Left kidney (tissue), 2 donors: ENCODE data around the gene MTREX. TPM values are rescaled to one million over a fixed set of nuclear protein-coding genes. Genes with fewer than 3 reads are reported as not detected.
A peak's percentile ranks its signal among the peaks of the same experiment; 100 is the strongest.

Experiments
- DNase-seq: peaks from one replicate; pipeline ENCODE4 v3.0.0-alpha.2; 2013
- polyA plus RNA-seq: library from polyadenylated mRNA; unstranded; fragments of 120-200 nt; gene quantifications from one replicate; pipeline ENCODE4 v1.2.1, GENCODE V29; 2013; ENCODE audit not compliant: insufficient read length

Gene MTREX
- polyA plus RNA-seq, 1 donor, result 110 TPM

DNA sequence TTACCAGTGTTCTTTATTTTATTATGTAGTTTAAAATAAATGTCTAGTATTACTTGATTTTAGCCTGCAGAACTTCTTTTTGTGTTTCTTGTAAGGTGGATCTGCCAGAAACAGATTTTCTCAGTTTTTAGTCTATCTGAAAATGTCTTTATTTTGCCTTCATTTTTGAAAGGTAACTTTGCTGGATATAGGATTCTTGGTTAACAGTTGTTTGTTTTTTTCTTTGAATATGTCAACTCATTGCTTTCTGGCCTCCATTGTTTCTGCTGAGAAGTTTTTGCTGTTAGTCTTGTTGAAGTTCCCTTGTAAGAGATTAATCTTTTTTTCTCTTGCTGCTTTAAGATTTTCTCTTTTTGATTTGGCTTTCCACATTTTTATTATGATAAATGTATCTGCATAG, 75.5 kb downstream of the MTREX start:
- DNase-seq, result no peak

DNA sequence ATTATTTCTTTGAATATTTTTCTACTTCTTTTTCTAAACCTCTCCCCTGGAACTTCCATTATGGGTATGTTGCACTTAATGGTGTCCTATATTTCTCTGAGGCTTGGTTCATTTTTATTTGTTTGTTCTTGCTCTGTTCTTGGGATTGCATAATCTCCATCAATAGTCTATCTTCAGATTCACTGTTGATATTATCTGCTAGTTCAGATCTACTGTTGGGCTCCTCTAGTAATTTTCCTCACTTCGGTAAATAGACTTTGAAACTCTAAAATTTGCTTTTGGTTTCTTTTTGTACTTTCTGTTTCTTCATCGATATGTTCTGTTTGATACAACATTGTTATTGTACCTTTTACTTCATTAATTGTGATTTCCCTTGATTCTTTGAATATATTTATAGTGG, 76.3 kb downstream of the MTREX start:
- DNase-seq, result no peak

DNA sequence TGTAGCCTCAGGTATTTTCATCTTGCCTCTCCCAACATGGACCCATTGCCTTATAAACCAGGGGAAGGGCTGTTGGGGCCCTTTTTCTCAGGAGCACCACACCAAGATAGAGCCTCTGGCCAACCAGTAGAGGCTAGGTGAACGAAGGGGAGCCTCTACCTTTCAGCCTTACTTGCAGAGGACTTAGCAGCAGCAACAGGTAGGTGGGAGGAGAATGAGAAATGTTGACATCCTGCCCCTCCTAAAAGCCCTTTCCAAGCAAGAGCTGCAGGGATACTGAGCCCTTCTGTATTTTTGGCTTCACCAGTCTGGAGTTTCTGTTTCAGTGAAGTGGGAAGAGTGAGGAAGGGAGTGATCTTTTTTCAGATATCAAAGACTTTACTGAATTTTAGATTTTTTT, 77.4 kb downstream of the MTREX start:
- no peak for DNase-seq

DNA sequence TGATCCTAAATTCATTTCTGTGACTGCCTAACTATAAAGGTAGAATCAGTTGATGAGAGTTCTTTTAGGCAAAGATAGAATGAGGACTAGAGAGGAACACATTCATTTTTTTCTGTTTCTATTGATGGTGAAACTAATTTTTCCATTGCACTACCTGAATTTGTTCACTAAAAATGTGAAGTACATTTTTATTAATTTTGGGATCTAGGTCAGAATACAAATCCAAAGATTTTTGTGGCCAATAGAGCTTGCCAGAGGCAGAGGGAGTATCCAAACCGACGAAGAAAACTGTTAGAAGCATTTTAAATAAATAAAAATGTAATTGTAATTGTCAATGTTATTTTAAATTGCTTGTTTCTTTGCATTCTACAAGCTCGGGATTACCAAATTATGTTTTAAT, 78.1 kb downstream of the MTREX start:
- DNase-seq, result no peak

DNA sequence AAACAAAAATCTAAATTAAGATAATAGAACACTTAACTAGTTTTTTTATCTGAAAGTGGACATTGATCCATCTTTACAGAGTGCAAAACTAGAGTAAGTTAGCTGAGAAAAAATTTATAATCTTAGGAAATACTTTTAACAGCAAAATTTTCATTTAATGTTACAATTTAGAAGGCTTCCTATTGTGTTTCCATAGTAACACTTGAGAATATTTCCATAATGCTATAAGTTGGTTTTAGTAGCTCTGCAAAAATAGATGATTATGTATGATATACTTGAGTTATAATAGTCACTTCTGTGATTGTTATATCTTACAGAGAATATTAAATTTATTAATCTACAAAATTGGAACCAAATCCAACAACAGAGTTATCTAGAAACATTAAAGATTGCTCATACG, 78.6 kb downstream of the MTREX start:
- no peak for DNase-seq

DNA sequence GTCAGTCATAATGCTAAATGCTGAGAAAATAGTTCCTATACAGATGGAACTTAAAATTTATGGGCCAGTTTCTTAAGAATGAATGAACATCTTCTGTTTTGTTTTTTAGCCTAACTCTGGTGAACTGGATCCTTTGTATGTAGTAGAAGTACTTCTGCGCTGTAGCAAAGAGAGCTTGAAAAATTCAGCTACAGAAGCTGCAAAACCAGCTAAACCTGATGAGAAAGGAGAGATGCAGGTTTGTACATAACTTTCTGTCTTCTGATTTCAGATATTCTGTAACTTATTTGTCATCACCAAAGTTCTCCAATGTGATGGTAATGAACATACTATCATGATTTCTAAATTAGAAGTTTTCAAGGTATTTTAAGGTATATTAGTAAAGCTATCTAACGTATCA, 80.1 kb downstream of the MTREX start:
- peak; percentile 11 for DNase-seq

DNA sequence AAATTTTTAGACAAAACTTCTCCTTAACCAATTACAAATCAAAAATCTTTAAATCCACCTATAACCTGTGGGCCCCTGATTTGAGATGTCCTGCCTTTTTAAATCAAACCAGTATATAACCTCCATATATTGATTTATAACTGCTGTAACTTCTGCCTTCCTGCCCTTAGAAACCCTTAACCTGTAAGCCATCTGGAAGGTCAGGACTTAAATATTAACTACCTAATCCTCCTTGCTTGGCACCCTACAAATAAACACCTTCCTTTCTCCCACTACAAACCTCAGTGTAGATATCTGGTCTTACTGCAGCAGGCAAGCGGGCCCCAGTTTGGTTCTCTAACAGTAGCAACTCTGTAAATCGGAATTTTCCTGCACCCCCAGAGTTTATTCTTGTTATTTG, 83.9 kb downstream of the MTREX start:
- DNase-seq, result no peak

DNA sequence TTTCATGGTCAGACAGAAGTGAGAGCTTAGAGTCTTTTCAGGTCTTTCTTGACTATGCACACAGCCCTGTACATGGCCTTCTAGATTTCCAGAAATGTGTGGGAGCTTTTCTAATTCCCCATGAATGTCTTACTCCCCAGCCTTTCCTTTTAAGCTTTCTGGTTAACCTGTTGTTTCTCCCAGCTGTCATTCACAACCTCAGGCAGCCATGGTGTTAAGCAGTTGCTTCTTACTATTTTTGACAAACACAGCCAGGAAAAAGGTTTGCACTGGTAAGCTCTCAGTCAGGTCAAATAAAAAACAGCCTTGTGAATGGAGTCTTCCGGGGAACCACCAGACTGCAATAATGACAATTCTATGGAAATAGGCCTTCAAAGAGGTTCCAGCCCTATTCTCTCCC, 84.9 kb downstream of the MTREX start:
- DNase-seq, result no peak

DNA sequence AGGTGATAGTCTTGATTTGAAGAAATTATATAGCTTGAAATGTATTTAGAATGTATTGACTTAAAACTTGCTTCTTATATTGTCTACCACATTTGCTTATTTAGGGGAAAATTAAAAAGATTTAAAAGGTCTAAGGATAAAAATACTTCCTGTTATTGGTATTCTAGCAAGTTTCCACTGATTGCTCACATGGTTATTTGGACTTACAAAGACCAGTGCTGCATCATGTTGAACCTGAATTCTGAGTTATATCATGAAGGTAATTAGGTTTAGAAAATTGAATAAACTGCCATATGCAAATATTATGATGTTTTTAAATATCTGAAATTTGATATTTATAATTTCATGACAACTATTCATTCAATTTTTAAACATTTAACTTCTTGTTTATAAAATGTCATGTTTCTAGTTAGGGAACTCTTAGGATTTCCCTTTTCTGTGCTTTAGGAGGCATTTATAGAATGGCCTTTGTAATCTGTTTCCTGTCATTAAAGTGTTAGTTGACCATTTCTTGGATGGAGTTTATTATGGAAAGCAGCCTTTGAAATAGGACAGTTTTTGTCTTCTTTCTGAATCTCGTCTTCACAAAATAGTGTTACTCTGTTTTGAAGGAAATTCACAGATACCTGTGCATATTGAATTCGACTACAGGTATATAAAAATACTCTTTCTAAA, 85.8 kb downstream of the MTREX start:
- DNase-seq, result no peak

DNA sequence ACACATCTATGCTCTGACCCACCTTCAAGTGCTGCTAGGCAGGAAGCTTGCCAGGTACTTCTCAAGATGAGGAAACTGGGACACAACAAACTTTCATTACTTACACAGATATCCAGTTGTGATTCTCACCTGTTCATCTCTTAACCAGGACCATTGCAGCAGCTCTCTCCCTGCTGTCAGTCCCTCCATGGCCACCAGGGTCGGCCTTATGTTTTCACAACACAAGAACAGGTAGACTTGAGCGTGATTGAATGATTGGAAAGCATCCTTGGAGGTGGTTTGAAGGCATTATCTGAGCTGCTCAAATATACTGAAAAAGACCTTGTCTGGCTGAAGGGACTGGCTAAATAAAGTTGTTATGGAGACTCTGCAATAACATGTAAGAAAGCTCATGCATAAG, 94.4 kb downstream of the MTREX start:
- no peak for DNase-seq

DNA sequence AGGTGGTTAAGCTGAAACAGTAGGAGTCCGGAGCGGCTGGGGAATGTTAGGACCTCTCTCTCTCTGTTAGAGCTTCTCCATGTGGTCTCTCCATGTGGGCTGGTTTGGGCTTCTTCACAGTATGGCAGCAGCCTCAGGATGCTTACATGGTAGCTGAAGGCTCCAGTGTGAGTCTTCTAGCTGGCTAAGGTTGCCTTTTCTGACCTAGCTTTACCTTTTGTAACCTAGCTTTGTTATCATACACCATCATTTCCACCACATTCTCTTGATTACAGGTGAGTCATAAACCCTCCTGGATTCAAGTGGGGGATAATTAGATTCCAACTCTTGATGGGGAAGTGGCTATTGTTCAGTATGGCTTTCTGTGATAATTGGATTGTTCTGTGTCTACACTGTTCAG, 98.5 kb downstream of the MTREX start:
- no peak for DNase-seq

DNA sequence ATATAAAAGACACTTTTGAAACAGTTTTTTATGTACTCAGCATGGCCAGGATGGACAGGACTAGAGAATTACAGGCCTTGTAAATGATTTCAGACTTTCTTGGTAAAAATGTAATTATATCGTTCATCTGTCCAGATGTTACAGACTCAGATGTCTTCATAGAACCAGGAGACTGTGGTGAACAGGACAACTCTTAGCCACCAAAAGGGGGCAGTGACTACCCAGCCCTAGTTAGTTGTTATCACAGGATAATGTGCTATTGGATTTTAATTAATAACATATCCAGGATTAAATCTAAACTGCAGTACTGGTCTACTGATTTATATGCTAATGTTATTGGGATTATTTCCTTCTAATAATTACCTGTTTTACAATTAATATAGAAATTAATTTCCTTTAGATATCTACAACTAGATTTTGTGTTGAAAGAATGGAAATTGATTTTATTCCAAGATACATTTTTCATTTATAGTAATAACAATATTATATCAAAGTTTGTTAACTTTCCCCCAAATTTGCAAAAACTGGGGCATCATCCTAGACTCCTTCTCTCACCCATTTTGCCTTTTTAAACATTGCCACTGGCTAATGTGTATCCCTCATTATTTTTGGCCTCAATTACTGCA, 99.4 kb downstream of the MTREX start:
- DNase-seq, result peak; percentile 33

DNA sequence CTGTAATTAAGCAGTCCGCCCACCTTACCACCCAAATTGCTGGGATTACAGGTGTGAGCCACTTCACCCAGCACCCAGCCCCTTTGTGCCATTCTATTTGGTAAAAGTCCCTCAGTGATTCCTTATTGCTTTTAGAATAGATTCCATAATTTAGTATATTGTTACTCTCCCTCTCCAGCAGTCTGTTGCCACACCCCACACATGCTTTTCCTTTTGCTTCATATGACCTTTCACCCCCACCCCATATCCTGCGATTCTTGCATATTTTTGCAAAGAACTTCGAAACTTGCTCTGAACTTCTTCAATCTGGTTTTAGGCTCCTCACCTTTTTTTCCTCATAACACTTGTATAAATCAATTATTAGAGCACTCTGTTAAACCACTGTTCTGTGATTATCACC, 100.2 kb downstream of the MTREX start:
- DNase-seq, result no peak

DNA sequence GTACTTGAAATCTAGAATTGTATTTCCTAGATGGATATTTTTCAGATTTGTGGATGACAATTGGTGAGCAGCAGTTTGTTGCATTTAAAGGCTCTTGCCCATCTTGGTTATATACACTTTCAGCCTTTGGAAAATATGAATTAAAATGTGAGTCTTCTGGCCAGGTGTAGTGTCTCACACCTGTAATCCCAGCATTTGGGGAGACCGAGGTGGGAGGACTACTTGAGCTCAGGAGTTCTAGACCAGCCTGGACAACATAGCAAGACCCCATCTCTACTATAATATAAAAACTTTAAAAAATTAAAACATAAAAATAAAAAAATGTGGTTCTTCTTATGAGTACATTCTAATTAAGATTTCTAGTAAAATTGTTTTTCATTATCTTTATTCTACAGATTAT, 102.0 kb downstream of the MTREX start:
- DNase-seq, result no peak

DNA sequence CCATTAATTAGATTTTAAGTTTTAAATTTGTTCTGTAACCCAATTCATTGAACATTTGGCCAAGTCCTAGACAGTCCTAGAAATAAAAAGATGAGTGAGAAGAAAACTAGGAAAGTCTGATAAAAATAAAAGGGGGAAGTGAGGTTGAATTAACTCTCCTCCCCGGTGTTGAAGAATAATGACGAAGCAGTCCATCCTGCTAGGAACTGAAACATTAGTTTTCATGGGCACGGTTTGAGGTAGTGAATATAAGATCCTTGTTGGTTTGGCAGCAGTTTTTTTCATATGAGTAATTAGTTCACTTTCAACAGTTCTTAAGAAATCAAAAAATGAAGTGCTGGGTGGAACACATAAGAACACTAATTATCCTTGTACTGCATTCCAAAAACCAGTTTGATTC, 103.1 kb downstream of the MTREX start:
- DNase-seq, result no peak

DNA sequence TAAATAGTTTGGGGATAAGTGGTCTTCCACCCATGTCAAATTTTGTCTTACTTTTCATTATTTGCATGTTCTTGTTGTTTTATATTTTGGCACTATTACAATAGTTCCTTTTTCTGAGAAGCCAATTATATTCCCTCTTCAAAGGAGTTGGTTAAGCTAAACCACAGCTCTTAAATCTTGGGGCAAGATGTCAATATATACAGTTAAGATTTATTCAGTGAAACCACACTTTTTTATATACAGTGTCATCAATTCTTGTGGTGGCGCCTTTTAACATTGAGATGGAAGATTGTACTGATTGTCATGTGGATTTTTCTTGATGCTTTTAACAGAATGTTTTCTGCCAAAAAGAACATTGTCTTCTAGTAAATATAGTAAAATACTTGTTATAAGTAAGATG, 104.1 kb downstream of the MTREX start:
- DNase-seq, result no peak

DNA sequence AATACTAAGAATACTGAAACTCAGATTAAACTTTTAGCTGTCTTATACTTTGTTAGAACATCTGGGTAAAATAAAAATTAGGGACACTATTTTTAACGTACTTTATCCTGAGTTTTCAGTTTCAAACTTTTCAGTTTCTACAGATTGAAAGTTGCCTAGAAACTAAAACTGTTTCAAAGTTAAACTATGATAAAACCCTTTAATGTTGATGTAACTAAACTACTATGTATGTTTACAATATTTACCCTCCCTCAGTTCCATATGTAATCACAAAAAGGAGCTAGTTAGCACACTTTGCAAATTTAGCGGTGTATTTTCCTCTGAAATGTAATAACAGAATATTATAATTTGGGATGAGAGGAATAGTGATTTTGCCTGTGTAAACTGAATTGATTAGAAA, 105.9 kb downstream of the MTREX start:
- DNase-seq, result no peak

DNA sequence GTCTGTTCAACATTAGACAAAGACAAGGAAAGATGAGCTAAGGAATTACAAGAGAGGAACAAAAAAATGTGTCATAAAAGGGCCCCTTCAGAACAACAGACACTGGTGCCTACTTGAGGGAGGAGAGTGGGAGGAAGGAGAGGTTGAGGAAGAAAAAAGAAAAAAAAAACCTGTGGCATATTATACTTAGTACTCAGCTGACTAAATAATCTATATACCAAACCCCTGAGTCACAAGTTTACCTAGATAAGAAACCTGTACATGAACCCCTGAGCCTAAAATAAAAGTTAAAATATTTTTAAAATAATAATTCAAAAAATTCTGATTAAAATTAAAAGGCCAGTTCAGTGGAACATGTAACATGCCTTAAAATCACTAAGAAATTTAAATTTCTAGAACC, 107.3 kb downstream of the MTREX start:
- no peak for DNase-seq

DNA sequence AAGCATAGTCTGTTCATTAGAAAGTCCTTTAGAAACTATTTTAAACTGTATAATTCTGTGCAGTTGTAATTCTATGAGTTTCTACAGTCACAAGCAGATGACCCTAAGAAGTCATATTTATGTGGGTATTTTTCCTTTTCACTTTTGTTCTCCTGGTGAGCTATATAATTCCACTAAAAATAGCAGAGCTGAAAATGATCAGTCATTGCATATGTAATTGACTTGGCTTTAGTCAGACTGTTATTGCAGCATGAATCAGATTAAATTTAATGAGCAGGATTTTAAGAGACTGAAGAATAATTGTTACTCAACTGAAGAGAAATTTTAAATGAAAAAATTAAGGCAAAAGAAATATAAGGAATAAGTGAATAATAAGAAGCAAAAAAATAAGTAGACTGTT, 108.5 kb downstream of the MTREX start:
- no peak for DNase-seq

DNA sequence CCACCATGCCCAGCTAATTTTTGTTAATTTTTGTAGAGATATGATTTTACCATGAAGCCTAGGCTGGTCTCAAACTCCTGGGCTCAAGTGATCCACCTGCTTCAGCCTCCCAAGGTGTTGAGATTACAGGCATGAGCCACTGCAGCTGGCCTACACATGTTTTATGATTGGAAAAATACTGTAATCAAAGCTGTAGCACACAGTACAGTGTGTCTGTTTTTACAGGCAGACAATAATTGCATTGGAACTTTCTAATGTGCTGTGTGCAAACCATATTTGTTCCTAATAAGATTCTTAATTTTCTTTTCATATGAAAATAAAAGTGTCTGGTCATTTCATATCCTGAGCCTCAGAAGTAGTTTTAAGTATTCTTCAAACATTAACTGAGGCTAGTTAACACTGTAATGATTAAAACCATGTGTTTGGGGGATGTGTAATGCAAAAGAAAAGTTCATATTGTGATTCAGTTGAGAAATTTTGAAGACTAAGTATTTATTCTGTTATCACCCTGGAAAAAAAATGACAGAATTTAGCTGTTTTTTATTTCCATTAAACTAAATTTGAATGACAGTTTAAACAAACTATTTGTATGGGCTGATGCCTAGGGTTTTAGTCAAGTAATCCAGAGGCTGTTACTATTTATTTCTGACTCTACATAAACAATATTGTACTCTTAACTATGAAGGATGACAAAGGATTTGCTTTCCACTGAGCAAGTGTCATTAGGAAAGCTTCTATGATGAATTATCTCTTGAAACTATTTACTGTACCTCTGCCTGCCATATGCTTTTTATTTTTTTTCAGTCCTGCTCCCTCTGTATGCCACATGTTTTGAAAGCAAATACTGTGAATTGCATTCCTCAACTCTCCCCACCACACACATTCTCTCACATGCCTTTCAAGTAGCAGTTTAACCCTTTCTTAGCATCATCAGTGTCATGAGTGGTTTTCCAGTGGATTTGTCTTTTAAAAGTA, 111.5 kb downstream of the MTREX start:
- no peak for DNase-seq

DNA sequence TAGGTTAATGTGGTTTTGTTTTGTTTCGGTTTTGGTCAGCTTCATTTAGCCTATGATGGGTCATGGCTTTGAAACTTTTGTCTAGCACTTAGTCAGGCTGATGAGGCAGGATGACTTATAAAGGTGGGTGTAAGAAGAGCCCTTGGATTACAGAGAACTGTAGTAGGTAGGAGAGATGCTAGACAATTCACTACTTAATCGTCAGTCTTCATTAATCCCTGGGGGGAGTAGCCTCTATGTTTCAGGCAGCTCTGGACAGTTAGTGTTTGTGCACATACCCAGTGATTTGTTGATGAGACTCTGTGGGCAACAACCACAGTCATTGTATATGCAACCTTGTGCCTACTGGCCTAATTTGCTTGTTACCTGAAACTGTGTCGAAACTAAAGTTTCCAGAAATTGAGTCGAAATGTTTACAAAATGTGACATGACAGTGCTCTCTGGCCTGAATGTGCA, 113.3 kb downstream of the MTREX start:
- DNase-seq, result no peak

DNA sequence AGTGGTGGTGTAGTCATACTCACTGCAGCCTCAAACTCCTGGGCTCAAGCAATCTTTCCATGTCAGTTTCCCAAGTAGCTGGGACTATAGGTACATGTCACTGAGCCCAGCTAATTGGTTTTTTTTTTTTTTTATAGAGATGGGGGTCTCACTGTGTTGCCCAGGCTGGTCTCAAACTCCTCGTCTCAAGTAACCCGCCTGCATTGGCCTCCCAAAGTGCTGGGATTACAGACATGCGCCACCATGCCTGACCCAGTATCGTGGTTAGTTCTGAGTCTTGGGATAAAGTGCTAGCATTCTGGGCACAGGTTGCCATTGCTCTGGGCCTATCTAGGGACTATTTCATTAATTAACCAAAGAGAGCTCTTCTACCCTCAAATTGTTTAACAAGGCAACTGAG, 118.7 kb downstream of the MTREX start:
- DNase-seq, result no peak

DNA sequence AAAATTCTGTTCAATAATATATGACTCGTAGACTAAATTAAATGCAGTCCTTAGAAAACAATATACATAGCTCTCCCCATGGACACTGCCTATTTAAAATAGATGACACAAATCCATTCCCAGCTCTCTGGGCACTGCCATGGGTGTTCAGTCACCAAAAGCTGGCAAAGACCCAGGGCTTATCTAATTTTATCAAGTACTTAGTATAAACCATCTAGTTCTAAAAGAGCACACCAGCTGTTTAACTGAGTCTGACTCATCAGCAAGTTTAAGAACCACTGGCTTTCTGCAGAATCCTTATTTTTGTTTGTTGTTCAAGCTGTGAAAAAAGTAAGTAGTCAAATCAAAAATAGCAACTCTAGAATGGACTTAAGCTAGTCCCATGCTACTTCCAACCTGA, 119.4 kb downstream of the MTREX start:
- no peak for DNase-seq
